Chondrocyte (in vitro differentiated cells): ENCODE measurements around the gene METTL13. TPM values are rescaled to one million over a fixed set of nuclear protein-coding genes. Genes with fewer than 3 reads are reported as not detected.

Experiments
- DNase-seq: peaks from one replicate; pipeline ENCODE4 v3.0.0; 2021; ENCODE audit warnings: mixed read lengths, low spot score
- H3K27ac Mint-ChIP-seq: one replicate; pipeline ENCODE4 v1.8.0; 2021; ENCODE audit warnings: mild to moderate bottlenecking, moderate library complexity, mixed read lengths; ENCODE audit not compliant: unreplicated experiment
- H3K27me3 Mint-ChIP-seq: 2 replicates; pipeline ENCODE4 v1.8.0; 2021; ENCODE audit warnings: low read depth, mixed read lengths
- H3K36me3 Mint-ChIP-seq: 2 replicates; pipeline ENCODE4 v1.8.0; 2021; ENCODE audit warnings: low read depth, mixed read lengths
- H3K4me1 Mint-ChIP-seq: 2 replicates; pipeline ENCODE4 v1.8.0; 2021; ENCODE audit warnings: low read depth, mild to moderate bottlenecking, mixed read lengths
- H3K4me3 Mint-ChIP-seq: one replicate; pipeline ENCODE4 v1.8.0; 2021; ENCODE audit warnings: mild to moderate bottlenecking, moderate library complexity, mixed read lengths; ENCODE audit not compliant: unreplicated experiment
- H3K9me3 Mint-ChIP-seq: 2 replicates; pipeline ENCODE4 v1.8.0; 2021; ENCODE audit warnings: low read depth, mixed read lengths
- CTCF ChIP-seq: fragments of 200-600 bp; sonication (generic); IDR thresholded peaks from 2 replicates; pipeline ENCODE4 v1.5.0; 2021; ENCODE audit warnings: antibody characterized with exemption, mild to moderate bottlenecking, moderate library complexity
- total RNA-seq: library from RNA; stranded (reverse); gene quantifications from 3 replicates; pipeline ENCODE4 v1.2.1, GENCODE V29; 2021

METTL13 gene
- total RNA-seq, 1 donor from 2014 or later: 21.4 TPM

GRCh38 chr1:171807556-171807955, 26.1 kb downstream of the METTL13 start:
- Mint-ChIP-seq H3K4me3 (no peak overlapping the region), H3K9me3 (no peaks in the 10 kb centered on the region), H3K4me1 (no peaks in the 10 kb centered on the region), H3K36me3 (no peaks in the 10 kb centered on the region), H3K27me3 (no peaks in the 10 kb centered on the region), H3K27ac (no peak overlapping the region)
- DNase-seq: no peak
- no peak for TF ChIP-seq CTCF

GRCh38 chr1:171809834-171810233, 28.4 kb downstream of the METTL13 start:
- Mint-ChIP-seq H3K27me3 (no peaks in the 10 kb centered on the region), H3K4me1 (no peaks in the 10 kb centered on the region), H3K4me3 (no peak overlapping the region), H3K27ac (no peak overlapping the region), H3K36me3 (no peaks in the 10 kb centered on the region), H3K9me3 (no peaks in the 10 kb centered on the region)
- TF ChIP-seq CTCF: no peak
- no peak for DNase-seq

- no peaks in the 10 kb centered on the region for H3K27me3 Mint-ChIP-seq
- H3K27ac Mint-ChIP-seq: no peak overlapping the region
- no peaks in the 10 kb centered on the region for H3K36me3 Mint-ChIP-seq
- no peak for DNase-seq
- H3K9me3 Mint-ChIP-seq: no peaks in the 10 kb centered on the region
- H3K4me3 Mint-ChIP-seq: no peak overlapping the region
- H3K4me1 Mint-ChIP-seq: no peaks in the 10 kb centered on the region
- no peak for TF ChIP-seq CTCF
Observed at GRCh38 chr1:171811672-171812071, 30.2 kb downstream of the METTL13 start.

GRCh38 chr1:171814692-171815091, 33.2 kb downstream of the METTL13 start:
- Mint-ChIP-seq H3K27me3 (no peaks in the 10 kb centered on the region), H3K9me3 (no peaks in the 10 kb centered on the region), H3K4me3 (no peak overlapping the region), H3K4me1 (peaks cover 7% of the 10 kb centered on the region), H3K27ac (no peak overlapping the region), H3K36me3 (no peaks in the 10 kb centered on the region)
- no peak for TF ChIP-seq CTCF
- DNase-seq: no peak

GRCh38 chr1:171816300-171816901, 34.9 kb downstream of the METTL13 start:
- Mint-ChIP-seq H3K36me3 (no peaks in the 10 kb centered on the region), H3K9me3 (no peaks in the 10 kb centered on the region), H3K27me3 (no peaks in the 10 kb centered on the region), H3K27ac (no peak overlapping the region), H3K4me3 (no peak overlapping the region), H3K4me1 (peaks cover 7% of the 10 kb centered on the region)
- DNase-seq: no peak
- TF ChIP-seq CTCF: no peak
